Stimulated activated CD8-positive, alpha-beta memory T cell treated with anti-CD3 and anti-CD28 coated beads, Interleukin-2, amount 100 ng/mL, for 48 hours (primary cell): ENCODE results near the gene PERCC1.
"Not testable (repeated sequence)": the region's sequence is repeated elsewhere in the genome, so short reads cannot be mapped to it uniquely, and the experiment has no call there.

ENCODE experiments used
- DNase-seq, 2 donors: peaks; one replicate each; pipeline ENCODE4 v3.0.0-alpha.2; 2020; ENCODE audit warnings: low read depth in 2 of 2

PERCC1 gene

GRCh38 chr16:1469141-1469540 is 38.3 kb downstream of the PERCC1 start:
- not testable (repeated sequence) for DNase-seq

- DNase-seq: no peak
These were observed 38.9 kb downstream of the PERCC1 start for GRCh38 chr16:1469693-1470201.

DNA sequence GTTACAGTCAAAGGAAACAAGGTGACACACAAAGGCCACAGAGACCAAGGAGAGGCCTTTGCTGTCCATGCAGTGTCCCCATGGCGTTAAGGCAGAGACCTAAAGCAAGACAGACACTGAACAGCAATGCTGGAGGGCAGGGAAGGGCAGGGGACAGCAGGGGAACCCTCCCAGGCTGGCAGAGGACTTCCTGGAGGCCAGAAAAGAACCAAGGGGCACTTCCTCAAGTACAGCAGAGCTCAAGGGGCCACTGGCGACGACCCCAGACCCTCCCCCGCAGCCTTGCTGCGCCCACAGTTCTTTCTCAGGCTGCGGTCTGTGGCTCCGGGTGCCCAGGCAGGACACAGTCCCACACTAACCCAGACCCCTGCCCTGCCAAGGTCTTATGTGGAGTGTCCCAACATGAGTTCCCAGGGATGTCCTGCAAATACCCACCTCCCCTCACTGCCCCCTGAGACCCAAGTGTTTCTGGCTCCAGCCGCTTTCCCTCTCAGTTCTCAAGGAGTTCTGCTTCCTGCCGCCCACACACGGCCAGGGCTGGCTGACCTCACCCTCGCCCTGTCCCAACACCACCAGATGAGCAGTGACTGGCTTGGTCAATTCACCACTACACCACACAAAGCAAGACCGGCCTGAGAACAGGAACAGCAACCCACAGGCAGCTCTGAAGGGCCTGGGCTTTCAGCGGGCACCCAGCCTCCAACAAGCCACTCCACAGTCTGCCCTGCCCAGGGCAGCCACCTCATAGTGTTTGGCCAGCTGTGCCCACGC is 39.8 kb downstream of the PERCC1 start:
- DNase-seq: no peak

GRCh38 chr16:1471569-1472194 is 40.8 kb downstream of the PERCC1 start:
- DNase-seq: no peak

DNA sequence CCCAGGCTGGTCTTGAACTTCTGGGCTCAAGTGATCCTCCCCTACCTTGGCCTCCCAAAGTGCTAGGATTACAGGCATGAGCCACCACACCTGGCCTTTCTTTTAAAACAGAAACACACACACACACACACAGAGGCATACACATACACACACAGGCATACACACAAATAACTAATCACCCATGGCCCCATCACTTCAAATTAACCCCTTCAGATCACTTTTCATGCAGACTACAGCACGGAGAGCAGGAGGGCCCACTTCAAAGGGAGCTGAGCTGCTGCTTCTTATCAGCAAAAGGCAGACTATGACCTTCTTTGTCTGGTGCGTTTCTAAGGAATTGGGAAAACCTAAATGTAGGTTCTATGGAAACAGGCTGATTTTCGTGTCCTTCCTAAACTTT is 42.1 kb downstream of the PERCC1 start:
- no peak for DNase-seq

GRCh38 chr16:1474082-1474795 is 43.4 kb downstream of the PERCC1 start:
- no peak for DNase-seq

GRCh38 chr16:1474796-1475551 is 44.1 kb downstream of the PERCC1 start, which contains the start of gene CLCN7:
Gene CLCN7 (minus strand): TSS chr16:1475028. CDS start chr16:1474974, 54 bp downstream.
- DNase-seq: peak; percentile 82 to 85

- DNase-seq: no peak
These were observed 44.8 kb downstream of the PERCC1 start for GRCh38 chr16:1475552-1476114.

DNA sequence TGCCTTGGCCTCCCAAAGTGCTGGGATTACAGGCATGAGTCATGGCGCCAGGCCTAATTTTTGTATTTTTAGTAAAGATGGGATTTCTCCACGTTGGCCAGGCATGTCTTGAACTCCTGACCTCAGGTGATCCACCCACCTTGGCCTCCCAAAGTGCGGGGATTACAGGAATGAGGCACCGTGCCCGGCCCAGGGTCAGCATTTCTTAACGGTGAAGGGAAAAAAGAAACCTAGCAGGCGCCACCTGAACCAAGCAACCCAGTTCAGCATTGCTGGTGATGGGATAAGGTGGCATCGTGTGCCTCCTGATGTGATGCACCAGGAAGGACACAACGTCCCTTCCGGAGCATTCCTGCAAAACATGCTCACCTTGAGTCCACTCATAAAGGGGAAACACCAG is 46.2 kb downstream of the PERCC1 start:
- no peak for DNase-seq

DNA sequence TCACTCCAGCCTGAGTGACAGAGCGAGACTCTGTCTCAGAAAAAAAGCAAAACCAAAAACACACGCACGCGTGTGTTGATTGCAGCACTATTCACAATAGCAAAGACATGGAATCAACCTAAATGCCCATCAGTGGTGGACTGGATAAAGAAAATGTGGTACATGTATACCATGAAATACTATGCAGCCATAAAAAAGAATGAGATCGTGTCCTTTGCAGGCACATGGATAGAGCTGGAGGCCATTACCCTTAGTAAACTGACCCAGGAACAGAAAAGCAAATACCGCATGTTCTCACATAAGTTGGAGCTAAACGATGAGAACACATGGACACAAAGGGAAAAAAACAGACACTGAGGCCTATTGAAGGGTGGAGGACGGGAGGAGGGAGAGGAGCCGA is 48.1 kb downstream of the PERCC1 start:
- DNase-seq: not testable (repeated sequence)

DNA sequence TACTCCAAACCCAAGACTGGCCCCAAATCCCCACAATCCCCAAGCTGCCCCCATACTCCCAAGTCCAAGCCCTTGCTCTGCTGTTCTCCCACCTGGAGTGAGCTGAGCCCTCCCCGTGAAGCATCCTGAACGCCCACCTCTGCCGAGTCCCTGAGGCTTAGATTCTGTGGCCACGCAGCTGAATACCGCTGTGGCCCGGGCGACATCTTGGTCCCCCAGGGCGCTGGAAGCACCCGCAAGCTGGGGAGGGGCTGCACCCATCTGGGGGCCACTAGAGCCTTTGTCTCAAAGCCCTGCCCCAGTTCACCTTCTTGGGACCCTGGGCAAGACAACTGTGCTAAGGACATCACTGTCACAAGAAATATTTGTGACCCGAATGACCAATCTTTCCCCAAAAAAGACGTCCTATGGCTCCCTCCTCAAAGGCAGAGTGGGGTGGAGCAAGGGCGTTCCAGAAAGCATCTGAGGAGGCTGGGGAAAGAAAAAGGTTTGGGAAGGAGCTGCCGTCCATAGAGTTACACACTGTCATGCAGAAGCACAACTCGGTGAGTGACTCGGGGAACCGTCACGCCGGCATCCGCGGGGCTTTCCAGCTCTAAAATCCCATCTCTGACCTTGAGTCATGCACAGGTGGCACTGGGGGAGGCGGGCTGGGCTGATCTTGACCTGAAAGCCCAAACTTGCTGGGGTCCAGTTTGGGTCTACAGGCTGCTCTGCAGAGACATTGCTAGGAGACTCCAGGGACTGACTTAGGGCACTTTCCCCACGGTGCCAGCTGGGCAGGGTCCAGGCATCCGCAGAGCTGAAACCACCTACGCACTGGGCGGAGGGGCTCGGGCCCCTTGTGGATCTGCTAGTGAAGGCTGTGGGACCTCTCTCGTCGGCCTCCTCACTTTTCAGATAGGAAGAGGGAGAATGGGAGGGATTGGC is 51.3 kb downstream of the PERCC1 start:
- no peak for DNase-seq
